OCI-LY7 (cell line): ENCODE results near the gene SRGAP3. TPM values are rescaled to one million over a fixed set of nuclear protein-coding genes. Genes with fewer than 3 reads are reported as not detected.
A peak's percentile ranks its signal among the peaks of the same experiment; 100 is the strongest.

Experiments used
- BruUV-seq: library from RNA; stranded (reverse); fragments of 400-500 nt; replicated peaks from 2 replicates; lab custom pipeline; 2021; lab: Mats Ljungman, UMichigan
- CTCF ChIA-PET: fragments of 300-600 bp; sonication (Branson Sonifier 250); formaldehyde crosslinking; loops from one replicate; lab custom pipeline; 2022; ENCODE audit warnings: antibody characterized with exemption; ENCODE audit not compliant: unreplicated experiment; lab: Charles Lee
- POLR2A ChIA-PET: fragments of 300-600 bp; sonication (Branson Sonifier 250); formaldehyde crosslinking; loops from one replicate; lab custom pipeline; 2022; ENCODE audit warnings: antibody characterized with exemption; lab: Charles Lee
- DNase-seq: peaks from one replicate; pipeline ENCODE4 v3.0.0-alpha.2; 2015; ENCODE audit warnings: low spot score
- H2AFZ ChIP-seq: fragments of 200-600 bp; sonication (generic), shearing (Covaris generic); 2 replicates; pipeline ENCODE4 v1.6.1; 2014; ENCODE audit warnings: mild to moderate bottlenecking, antibody characterized with exemption, low read length, moderate library complexity
- H3K27ac ChIP-seq: fragments of 200-600 bp; sonication (generic); 2 replicates; pipeline ENCODE4 v1.5.1; 2014; ENCODE audit warnings: mixed run types, low read depth, mild to moderate bottlenecking, moderate library complexity, low read length, inconsistent platforms; ENCODE audit not compliant: poor library complexity, severe bottlenecking
- H3K36me3 ChIP-seq: fragments of 200-600 bp; sonication (generic); 2 replicates; pipeline ENCODE4 v1.6.1; 2014; ENCODE audit warnings: mild to moderate bottlenecking, antibody characterized with exemption, low read length, moderate library complexity, mixed read lengths; ENCODE audit not compliant: insufficient read depth
- H3K4me1 ChIP-seq: fragments of 200-600 bp; sonication (generic); 2 replicates; pipeline ENCODE4 v1.5.1; 2014; ENCODE audit warnings: mild to moderate bottlenecking, low read length; ENCODE audit not compliant: insufficient read depth, poor library complexity, severe bottlenecking
- H3K4me2 ChIP-seq: fragments of 200-600 bp; sonication (generic); 2 replicates; pipeline ENCODE4 v1.6.1; 2014; ENCODE audit warnings: mild to moderate bottlenecking, low read length
- H3K4me3 ChIP-seq: fragments of 200-600 bp; sonication (generic); 2 replicates; pipeline ENCODE4 v1.5.1; 2014; ENCODE audit warnings: mild to moderate bottlenecking, low read depth, low read length; ENCODE audit not compliant: poor library complexity, severe bottlenecking
- H3K79me2 ChIP-seq: fragments of 200-600 bp; sonication (generic); 2 replicates; pipeline ENCODE4 v1.6.1; 2016; ENCODE audit warnings: low read depth, mild to moderate bottlenecking, low read length, moderate library complexity, mixed read lengths; ENCODE audit not compliant: insufficient read depth
- H3K9me2 ChIP-seq: fragments of 200-600 bp; sonication (generic); 2 replicates; pipeline ENCODE4 v1.6.1; 2016; ENCODE audit warnings: mild to moderate bottlenecking, low read length, mixed read lengths; ENCODE audit not compliant: insufficient read depth
- H3K9me3 ChIP-seq: fragments of 200-600 bp; sonication (generic); 2 replicates; pipeline ENCODE4 v1.6.1; 2014; ENCODE audit warnings: mild to moderate bottlenecking, mixed run types, low read length, mixed read lengths
- H4K20me1 ChIP-seq: fragments of 200-600 bp; sonication (generic); 2 replicates; pipeline ENCODE4 v1.6.1; 2014; ENCODE audit warnings: mild to moderate bottlenecking, antibody characterized with exemption, low read length, moderate library complexity, mixed read lengths; ENCODE audit not compliant: insufficient read depth
- EZH2phosphoT487 ChIP-seq: fragments of 200-600 bp; sonication (generic); IDR thresholded peaks from 2 replicates; pipeline ENCODE4 v1.6.1; 2018; ENCODE audit warnings: low read depth, borderline replicate concordance, mild to moderate bottlenecking, mixed run types, antibody characterized with exemption, low read length, moderate library complexity, mixed read lengths
- intact Hi-C: fragments of 100-400 bp; cut with micrococcal nuclease; formaldehyde crosslinking; loops from one replicate; pipeline ENCODE4 v1.10.0; 2022; ENCODE audit not compliant: unreplicated experiment
- total RNA-seq, 2 experiments: library from RNA; depleted of rRNA in 1 of 2; stranded (reverse); fragments of >200 nt in 1 of 2; shearing (Covaris generic) in 1 of 2; gene quantifications; 2 replicates each; pipeline ENCODE4 v1.2.3, GENCODE V29; 2014 to 2022
- TF ChIP-seq, protein P1 (sequence below): fragments of 200-600 bp; sonication (generic); conservative IDR thresholded peaks from 2 replicates; pipeline ENCODE4 v1.5.1; 2014; ENCODE audit warnings: mild to moderate bottlenecking, antibody characterized with exemption, low read length, moderate library complexity, mixed read lengths

Gene SRGAP3
- total RNA-seq, 2 experiments from 2014 or later = 1.5 to 1.7 TPM

DNA sequence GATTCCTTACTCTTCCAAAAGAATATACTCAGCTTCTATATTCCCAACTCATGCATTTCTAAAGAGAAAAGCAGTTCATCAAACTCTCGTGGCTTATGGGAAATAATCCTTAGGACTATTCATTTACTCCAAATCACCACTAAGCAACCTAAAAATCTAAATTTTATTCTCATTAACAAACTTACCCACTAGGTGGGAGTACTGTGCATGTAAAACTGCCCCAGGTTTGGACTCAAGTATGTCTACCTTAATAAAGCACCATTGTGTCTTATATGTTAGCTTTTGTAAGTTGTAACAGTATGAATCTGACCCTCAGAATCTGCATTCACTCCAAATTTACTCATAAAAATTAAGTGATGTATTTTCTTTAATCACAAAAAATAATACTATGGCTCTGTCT, 311.4 kb downstream of the SRGAP3 start:
- H3K27ac ChIP-seq = no peak overlapping the region
- ChIA-PET CTCF (no interaction called here), POLR2A (no interaction called here)
- H3K79me2 ChIP-seq = peaks cover 2% of the 10 kb centered on the region; the same call in 1 of the 2 replicates
- TF ChIP-seq, protein P1, sequence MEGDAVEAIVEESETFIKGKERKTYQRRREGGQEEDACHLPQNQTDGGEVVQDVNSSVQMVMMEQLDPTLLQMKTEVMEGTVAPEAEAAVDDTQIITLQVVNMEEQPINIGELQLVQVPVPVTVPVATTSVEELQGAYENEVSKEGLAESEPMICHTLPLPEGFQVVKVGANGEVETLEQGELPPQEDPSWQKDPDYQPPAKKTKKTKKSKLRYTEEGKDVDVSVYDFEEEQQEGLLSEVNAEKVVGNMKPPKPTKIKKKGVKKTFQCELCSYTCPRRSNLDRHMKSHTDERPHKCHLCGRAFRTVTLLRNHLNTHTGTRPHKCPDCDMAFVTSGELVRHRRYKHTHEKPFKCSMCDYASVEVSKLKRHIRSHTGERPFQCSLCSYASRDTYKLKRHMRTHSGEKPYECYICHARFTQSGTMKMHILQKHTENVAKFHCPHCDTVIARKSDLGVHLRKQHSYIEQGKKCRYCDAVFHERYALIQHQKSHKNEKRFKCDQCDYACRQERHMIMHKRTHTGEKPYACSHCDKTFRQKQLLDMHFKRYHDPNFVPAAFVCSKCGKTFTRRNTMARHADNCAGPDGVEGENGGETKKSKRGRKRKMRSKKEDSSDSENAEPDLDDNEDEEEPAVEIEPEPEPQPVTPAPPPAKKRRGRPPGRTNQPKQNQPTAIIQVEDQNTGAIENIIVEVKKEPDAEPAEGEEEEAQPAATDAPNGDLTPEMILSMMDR = peak; percentile 72
- TF ChIP-seq EZH2phosphoT487 = no peak
- H3K9me3 ChIP-seq = peaks cover 3% of the 10 kb centered on the region; the same call in 1 of the 2 replicates
- DNase-seq = peak; percentile 32
- no TSS peak for BruUV-seq
- H3K4me1 ChIP-seq = no peaks in the 10 kb centered on the region
- H2AFZ ChIP-seq = no peak overlapping the region
- 0 out of 2 replicates have a peak, but pooled peaks cover 7% of the 10 kb centered on the region for H4K20me1 ChIP-seq
- H3K36me3 ChIP-seq = peaks cover 97% of the 10 kb centered on the region
- intact Hi-C loops = no loop called here
- no peak overlapping the region for H3K4me2 ChIP-seq
- H3K4me3 ChIP-seq = no peak overlapping the region
- H3K9me2 ChIP-seq = no peaks in the 10 kb centered on the region

DNA sequence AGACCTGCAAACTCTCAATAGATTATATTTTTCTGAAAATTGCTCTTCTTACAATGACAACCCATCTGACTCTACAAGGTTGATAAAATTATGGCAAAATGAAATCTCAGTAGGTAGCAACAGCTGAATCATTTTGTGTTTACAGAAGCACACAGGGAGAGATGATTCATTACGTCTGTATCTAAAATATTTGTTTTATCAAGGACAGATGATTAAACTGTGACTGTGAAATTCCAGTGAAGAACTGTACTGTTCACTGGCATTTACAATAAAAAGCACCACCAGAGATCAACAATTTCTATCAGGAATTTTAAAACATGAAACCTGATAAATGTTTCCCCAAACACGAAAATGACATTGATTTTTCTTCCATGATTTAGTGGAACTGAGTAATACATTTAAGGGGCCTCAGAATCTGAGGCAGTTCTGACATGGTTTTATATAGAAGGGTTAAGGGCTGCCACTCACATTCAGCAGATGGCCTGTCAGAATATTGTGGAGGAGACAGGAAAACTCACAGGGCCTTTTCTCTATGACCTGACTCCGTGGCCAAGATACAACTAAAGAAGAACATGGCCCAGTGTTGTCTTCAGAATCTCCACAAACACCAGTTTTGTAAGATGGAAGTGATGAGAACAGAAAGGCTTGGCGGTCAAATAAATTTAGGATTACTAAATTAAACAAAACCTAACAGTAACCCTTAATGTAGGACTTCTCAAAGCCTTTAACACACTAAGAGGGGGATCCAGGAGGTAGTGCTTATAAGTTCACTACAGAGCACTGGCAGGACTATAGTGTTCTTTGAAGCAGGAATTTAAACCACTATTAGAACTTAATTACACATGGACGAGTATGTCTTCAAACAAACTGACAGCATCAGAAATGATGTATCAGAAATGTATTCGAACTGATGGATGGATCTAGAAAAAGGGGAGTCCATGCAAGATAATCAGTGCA, 312.1 kb downstream of the SRGAP3 start:
- H3K9me3 ChIP-seq = no peaks in the 10 kb centered on the region
- H3K4me3 ChIP-seq = no peak overlapping the region
- H3K79me2 ChIP-seq = no peaks in the 10 kb centered on the region
- no peak overlapping the region for H3K4me2 ChIP-seq
- ChIA-PET POLR2A (interaction anchor here (1.0 kb wide), 1 partner anchor 16 kb away, joined by 3 read pairs; no protein-coding TSS in a partner anchor), CTCF (no interaction called here)
- H2AFZ ChIP-seq = no peak overlapping the region
- H3K27ac ChIP-seq = no peak overlapping the region
- 0 out of 2 replicates have a peak, but pooled peaks cover 7% of the 10 kb centered on the region for H4K20me1 ChIP-seq
- H3K4me1 ChIP-seq = no peaks in the 10 kb centered on the region
- no TSS peak for BruUV-seq
- H3K36me3 ChIP-seq = peaks cover 94% of the 10 kb centered on the region
- intact Hi-C loops = no loop called here
- no peak for TF ChIP-seq EZH2phosphoT487
- TF ChIP-seq, protein P1 = no peak
- no peak for DNase-seq
- H3K9me2 ChIP-seq = no peaks in the 10 kb centered on the region
